ENCODE results near the gene CTNND2. TPM values are rescaled to one million over a fixed set of nuclear protein-coding genes. Genes with fewer than 3 reads are reported as not detected.
"Not testable (repeated sequence)": the region's sequence is repeated elsewhere in the genome, so short reads cannot be mapped to it uniquely, and the experiment has no call there.

Gene CTNND2
- total RNA-seq, 1 experiment from 2014 or later: 2.9 TPM

DNA sequence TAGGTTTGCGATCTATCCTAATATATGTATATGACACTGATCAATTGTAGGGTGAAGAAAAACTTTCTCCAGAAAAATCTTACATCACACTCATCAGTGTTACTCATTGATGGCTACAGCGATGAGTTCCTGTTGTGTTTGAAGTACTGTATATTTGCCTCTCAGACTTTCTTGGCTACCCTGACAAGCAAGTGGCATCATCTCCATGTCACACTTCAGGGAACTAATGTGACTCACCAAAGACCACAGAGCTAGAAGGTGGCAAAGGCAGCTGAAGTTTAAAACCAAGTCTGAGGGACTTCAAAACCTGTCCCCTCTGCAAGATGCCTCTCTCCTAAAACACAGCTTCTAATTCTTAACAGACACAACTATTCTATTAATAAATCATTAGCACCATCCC lies 451.4 kb downstream of the CTNND2 start:
- no peak for DNase-seq
- no peaks in the 10 kb centered on the region for H3K36me3 ChIP-seq (replicated peaks; ENCODE audit: control insufficient read depth, insufficient read depth, low read length)
- no peak overlapping the region for H3K4me3 ChIP-seq (ENCODE audit: insufficient read depth, low read depth, low read length)
- no peaks in the 10 kb centered on the region for H3K27me3 ChIP-seq (ENCODE audit: control insufficient read depth, insufficient read depth, low read length)

DNA sequence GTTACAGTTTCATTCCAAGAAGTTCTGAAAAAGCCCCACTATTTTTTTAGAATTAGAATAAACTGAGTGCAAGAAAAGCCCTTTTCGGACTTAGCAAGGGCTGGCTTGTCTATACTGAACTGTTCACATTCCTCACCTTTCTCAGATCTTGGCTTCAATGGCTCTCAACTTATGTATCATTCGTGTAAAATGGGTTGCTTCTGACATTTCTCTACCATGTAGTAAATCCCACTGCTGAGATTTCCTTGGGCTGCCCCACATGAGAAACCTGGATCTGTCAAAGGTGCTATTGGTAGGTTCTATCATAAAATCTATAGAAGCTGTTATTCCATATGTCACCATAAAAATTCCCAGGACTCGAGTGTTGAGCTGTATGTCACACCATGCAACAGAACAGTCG lies 454.3 kb downstream of the CTNND2 start:
- Histone ChIP-seq H3K4me3 (ENCODE audit: insufficient read depth, low read depth, low read length) (no peak overlapping the region), H3K27me3 (ENCODE audit: control insufficient read depth, insufficient read depth, low read length) (no peaks in the 10 kb centered on the region), H3K36me3 (replicated peaks; ENCODE audit: control insufficient read depth, insufficient read depth, low read length) (no peaks in the 10 kb centered on the region)
- no peak for DNase-seq

DNA sequence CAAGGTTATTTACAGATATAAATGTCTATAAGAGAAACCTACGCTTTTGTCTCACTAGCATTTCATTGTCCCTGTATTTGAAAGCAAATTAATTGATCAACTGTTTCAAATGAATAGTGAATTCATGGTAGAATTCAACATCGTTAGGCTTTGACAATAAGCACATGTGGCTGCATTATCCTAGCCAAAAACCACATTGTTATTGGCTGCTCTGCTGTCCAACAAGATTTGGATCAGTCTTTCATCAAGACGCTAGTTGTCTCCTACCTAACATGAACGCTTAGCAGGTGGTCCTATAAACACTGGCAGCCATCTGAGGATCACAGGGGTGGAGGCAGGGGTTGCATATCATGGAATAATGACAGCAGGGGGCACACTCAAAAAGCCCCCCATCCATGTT lies 455.0 kb downstream of the CTNND2 start:
- no peak for DNase-seq

DNA sequence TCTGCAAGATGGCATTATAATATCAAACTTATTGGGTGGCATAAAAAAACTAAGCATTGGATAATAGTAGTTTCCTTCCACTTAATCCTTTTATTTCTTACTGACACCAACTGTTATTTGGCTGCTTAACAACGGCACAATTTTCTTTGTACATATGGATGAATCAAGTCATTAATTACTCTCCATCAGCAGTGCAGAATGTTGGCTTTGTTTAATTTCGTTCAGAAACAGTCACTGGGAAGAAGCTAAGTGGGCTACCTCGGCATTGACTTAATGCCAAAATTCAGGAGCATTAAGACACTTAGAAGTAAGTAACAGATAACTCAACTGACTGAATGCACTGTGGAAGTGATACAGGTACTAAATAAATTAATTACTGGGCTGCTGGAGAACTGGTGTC lies 460.4 kb downstream of the CTNND2 start:
- no peak for DNase-seq
- Histone ChIP-seq H3K36me3 (replicated peaks; ENCODE audit: control insufficient read depth, insufficient read depth, low read length) (no peaks in the 10 kb centered on the region), H3K4me3 (ENCODE audit: insufficient read depth, low read depth, low read length) (no peak overlapping the region), H3K27me3 (ENCODE audit: control insufficient read depth, insufficient read depth, low read length) (no peaks in the 10 kb centered on the region)

More for the DNA sequence above, 455.0 kb downstream of the CTNND2 start:
- H3K4me3 ChIP-seq (ENCODE audit: insufficient read depth, low read depth, low read length): no peak overlapping the region
- no peaks in the 10 kb centered on the region for H3K27me3 ChIP-seq (ENCODE audit: control insufficient read depth, insufficient read depth, low read length)
- no peaks in the 10 kb centered on the region for H3K36me3 ChIP-seq (replicated peaks; ENCODE audit: control insufficient read depth, insufficient read depth, low read length)

DNA sequence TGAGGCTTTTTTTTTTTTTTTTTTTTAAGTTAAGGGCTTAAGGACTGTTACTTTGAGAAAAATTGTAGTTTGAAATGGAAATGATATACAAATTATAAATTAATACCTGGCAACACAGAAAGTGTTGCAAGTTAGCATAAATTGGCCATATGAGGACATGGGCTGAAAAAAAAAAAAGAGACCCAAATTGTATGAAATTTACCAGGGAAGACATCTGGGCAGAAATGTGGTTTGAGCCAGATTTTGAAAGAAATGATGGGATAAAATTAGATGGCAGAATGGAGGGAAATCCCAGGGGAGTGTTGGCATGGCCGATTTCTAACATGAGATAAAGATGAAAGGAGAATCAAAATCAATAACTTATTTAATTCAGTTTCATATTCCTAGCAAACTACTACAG lies 472.1 kb downstream of the CTNND2 start:
- DNase-seq: no peak
- no peak overlapping the region for H3K4me3 ChIP-seq (ENCODE audit: insufficient read depth, low read depth, low read length)
- H3K36me3 ChIP-seq (replicated peaks; ENCODE audit: control insufficient read depth, insufficient read depth, low read length): no peaks in the 10 kb centered on the region
- H3K27me3 ChIP-seq (ENCODE audit: control insufficient read depth, insufficient read depth, low read length): no peaks in the 10 kb centered on the region

DNA sequence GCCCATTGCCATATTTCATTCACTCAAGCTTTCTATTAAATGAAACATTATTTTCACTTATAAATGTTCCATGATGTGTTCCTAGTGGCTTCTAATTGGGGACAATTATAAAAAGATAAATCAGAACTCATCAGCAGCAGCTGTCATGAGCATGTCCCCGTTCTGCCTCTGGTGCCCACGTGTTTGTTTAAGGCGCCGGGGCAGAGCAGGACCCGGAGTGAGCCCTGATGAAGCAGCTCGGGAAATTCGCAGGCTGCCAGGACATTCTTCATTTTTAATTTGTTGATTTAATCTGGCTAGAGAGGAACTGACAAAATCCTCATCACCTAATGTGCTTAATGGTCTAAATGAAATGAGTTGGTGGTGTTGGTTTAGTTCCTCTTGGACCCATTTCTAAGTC lies 475.0 kb downstream of the CTNND2 start:
- H3K36me3 ChIP-seq (replicated peaks; ENCODE audit: control insufficient read depth, insufficient read depth, low read length): no peaks in the 10 kb centered on the region
- H3K4me3 ChIP-seq (ENCODE audit: insufficient read depth, low read depth, low read length): no peak overlapping the region
- H3K27me3 ChIP-seq (ENCODE audit: control insufficient read depth, insufficient read depth, low read length): no peaks in the 10 kb centered on the region
- DNase-seq: no peak

DNA sequence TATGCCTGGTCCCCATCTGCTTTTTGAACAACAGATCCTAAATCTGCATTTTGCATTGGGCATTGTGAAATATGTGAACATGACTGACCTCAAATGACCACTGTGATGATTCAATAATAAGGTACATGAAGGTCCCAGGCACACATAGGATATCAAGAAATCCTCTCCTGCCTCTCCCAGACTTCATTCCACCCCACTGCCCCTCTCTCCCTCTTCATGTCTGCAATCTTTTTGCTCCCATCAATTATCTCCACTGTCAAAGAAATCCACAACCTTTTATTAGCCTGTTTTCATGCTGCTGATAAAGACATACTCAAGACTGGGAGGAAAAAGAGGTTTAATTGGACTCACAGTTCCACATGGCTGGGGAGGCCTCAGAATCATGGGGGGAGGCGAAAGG lies 476.7 kb downstream of the CTNND2 start:
- no peak for DNase-seq
- no peak overlapping the region for H3K4me3 ChIP-seq (ENCODE audit: insufficient read depth, low read depth, low read length)
- H3K36me3 ChIP-seq (replicated peaks; ENCODE audit: control insufficient read depth, insufficient read depth, low read length): no peaks in the 10 kb centered on the region
- no peaks in the 10 kb centered on the region for H3K27me3 ChIP-seq (ENCODE audit: control insufficient read depth, insufficient read depth, low read length)

DNA sequence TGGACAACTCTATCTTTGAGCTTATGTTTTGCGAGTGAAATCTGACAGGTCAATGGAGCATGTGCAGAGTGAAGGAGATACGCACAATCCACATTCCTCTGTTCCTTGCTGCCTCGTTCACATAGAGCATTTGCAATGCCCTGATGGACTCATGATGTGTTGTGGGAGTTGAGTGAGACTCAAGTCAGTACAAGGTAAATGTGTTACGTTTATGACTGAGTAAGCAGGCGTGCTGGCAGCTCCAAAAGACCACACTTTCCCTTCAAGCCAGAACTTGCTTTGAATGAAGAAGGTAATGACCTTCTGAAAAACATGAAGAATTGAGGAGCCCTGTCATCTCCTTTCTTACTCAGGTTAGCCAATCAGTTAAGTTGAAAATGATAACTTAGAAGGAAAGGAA lies 477.8 kb downstream of the CTNND2 start:
- H3K36me3 ChIP-seq (replicated peaks; ENCODE audit: control insufficient read depth, insufficient read depth, low read length): no peaks in the 10 kb centered on the region
- H3K27me3 ChIP-seq (ENCODE audit: control insufficient read depth, insufficient read depth, low read length): no peaks in the 10 kb centered on the region
- H3K4me3 ChIP-seq (ENCODE audit: insufficient read depth, low read depth, low read length): no peak overlapping the region
- DNase-seq: no peak

DNA sequence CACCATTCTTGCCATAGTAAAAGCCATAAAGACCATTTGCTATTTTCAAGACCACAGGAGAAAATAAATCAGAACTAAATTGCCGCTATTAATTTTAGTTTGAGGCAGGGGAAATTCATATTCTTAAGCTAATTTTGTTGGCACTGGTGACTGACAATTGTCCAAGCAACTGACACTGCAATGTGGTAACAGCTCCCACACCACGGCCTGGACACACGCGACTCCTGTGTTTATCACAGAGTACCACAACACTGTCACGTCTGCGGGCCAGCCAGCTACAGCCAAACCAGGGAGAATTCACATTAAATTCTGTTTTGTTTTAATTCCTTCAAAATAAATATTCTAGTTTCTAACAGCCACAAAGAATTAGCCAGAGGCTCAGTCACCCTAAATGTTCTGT lies 481.9 kb downstream of the CTNND2 start:
- H3K36me3 ChIP-seq (replicated peaks; ENCODE audit: control insufficient read depth, insufficient read depth, low read length): no peaks in the 10 kb centered on the region
- no peaks in the 10 kb centered on the region for H3K27me3 ChIP-seq (ENCODE audit: control insufficient read depth, insufficient read depth, low read length)
- DNase-seq: no peak
- H3K4me3 ChIP-seq (ENCODE audit: insufficient read depth, low read depth, low read length): no peak overlapping the region

DNA sequence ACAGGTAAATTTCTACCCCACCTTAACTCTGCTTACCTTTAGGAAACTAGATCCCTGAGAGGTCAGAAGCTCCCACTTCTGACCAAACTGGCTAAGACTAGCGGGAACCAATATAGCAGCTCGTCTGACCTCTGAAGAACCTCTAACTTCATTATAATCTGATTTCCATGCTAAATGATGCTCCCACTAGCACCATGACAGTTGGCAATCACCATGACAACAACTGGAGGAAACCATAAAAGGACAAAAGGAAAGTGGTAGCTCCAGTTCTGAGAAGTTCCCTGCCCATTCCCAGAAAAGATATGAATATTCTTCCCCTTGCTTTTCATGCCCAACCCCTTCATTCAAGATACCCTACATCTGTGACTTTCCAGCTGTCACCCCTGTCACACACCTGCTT lies 483.3 kb downstream of the CTNND2 start:
- Histone ChIP-seq H3K27me3 (ENCODE audit: control insufficient read depth, insufficient read depth, low read length) (no peaks in the 10 kb centered on the region), H3K36me3 (replicated peaks; ENCODE audit: control insufficient read depth, insufficient read depth, low read length) (no peaks in the 10 kb centered on the region), H3K4me3 (ENCODE audit: insufficient read depth, low read depth, low read length) (no peak overlapping the region)
- no peak for DNase-seq

DNA sequence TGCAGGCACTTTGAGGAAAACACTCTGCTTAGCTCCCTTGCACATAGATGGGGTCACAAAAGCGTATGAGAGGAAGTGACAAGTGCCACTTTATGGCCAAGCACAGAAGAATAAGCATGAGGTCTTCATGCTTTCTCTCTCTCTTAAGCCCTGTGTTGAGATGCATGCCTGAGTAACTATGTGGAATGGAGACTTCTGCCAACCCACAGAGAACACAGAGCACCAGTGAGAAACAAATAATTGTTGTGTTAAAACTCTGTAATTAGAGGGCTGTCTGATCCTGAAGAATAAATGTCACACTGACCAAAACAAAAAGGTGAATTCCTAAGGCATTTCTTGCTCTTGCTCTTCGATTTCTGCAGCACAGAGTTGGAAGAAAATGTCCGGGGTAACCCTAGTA lies 488.5 kb downstream of the CTNND2 start:
- no peaks in the 10 kb centered on the region for H3K27me3 ChIP-seq (ENCODE audit: control insufficient read depth, insufficient read depth, low read length)
- no peaks in the 10 kb centered on the region for H3K36me3 ChIP-seq (replicated peaks; ENCODE audit: control insufficient read depth, insufficient read depth, low read length)
- DNase-seq: no peak
- no peak overlapping the region for H3K4me3 ChIP-seq (ENCODE audit: insufficient read depth, low read depth, low read length)

DNA sequence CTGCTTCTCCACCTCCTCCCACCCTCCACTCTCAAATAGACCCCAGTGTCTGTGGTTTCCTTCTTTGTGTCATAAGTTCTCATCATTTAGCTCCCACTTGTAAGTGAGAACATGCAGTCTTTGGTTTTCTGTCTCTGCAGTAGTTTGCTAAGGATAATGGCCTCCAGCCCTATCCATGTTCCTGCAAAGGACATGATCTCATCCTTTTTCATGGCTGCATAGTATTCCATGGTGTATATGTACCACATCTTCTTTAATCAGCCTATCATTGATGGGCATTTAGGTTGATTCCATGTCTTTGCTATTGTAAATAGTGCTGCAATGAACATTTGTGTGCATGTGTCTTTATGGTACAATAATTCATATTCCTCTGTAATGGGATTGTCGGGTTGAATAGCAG lies 489.5 kb downstream of the CTNND2 start:
- not testable (repeated sequence) for H3K36me3 ChIP-seq (replicated peaks; ENCODE audit: control insufficient read depth, insufficient read depth, low read length); H3K27me3 ChIP-seq (ENCODE audit: control insufficient read depth, insufficient read depth, low read length); H3K4me3 ChIP-seq (ENCODE audit: insufficient read depth, low read depth, low read length); DNase-seq

DNA sequence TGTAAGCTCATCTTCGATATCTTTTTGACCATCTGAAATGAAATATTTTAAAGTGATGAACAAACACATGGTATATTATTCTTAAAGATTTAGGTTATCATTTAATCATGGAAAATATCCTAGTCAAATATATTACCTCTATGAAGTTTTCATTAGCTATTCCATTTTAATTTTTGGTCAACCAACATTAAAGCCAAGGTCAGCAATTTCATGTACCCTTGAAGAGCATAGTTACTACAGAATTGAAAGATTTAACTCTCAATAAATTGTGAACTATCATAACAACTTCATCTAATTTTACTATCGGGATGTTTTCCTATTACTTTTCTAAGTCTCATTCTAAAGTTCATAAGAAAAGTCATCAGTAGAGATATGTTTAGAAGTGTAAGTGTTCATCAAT lies 492.6 kb downstream of the CTNND2 start:
- no peak for DNase-seq
- Histone ChIP-seq H3K36me3 (replicated peaks; ENCODE audit: control insufficient read depth, insufficient read depth, low read length) (no peaks in the 10 kb centered on the region), H3K4me3 (ENCODE audit: insufficient read depth, low read depth, low read length) (no peak overlapping the region), H3K27me3 (ENCODE audit: control insufficient read depth, insufficient read depth, low read length) (no peaks in the 10 kb centered on the region)

DNA sequence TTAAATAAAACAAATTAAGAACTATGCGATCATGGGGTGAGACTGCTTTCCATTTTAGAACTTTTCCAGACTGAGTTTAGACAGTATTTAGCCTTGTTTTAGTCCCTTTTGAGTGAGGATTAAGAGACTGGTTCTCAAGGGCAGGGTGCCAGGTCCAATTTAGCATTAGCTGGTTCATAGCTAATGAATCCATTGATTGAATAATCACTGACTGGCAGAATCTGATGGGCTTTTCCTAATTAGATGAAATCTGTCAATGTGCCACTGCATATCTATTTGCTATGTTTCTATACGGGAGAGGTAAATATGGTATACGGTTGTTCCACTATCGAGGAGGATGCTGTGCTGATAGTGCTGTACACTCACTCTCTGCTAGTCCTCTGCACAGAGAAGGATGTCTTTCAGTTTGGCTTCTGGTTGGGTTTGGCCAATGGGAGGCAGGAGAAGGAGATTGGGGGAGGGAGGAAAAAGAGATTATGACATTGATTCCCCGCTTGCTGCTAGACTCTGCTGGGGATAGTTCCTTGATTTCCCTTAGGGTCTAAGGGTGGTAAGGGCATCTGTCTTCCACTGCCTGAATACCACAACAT lies 496.6 kb downstream of the CTNND2 start:
- H3K4me3 ChIP-seq (ENCODE audit: insufficient read depth, low read depth, low read length): no peak overlapping the region
- no peaks in the 10 kb centered on the region for H3K36me3 ChIP-seq (replicated peaks; ENCODE audit: control insufficient read depth, insufficient read depth, low read length)
- no peaks in the 10 kb centered on the region for H3K27me3 ChIP-seq (ENCODE audit: control insufficient read depth, insufficient read depth, low read length)
- no peak for DNase-seq

DNA sequence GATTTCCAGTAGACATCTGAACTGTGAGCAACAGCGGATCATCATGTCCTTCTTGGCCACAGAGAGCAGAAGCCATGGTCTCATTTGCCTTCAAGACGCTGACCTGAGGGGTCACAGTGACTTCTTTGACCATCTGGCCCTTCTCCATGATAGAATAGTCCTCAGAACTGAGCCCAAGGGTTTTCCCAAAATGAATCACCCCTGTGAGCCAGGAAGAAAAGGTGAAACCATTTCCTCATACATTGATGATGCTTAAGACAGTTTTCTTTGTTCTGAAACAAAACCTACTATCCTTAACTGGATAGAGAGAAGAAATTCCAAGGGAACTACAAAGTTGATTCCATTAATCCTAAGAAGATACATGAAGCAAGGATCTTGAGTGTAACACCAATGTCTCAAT lies 503.9 kb downstream of the CTNND2 start:
- Histone ChIP-seq H3K36me3 (replicated peaks; ENCODE audit: control insufficient read depth, insufficient read depth, low read length) (no peaks in the 10 kb centered on the region), H3K27me3 (ENCODE audit: control insufficient read depth, insufficient read depth, low read length) (no peaks in the 10 kb centered on the region), H3K4me3 (ENCODE audit: insufficient read depth, low read depth, low read length) (no peak overlapping the region)
- no peak for DNase-seq

DNA sequence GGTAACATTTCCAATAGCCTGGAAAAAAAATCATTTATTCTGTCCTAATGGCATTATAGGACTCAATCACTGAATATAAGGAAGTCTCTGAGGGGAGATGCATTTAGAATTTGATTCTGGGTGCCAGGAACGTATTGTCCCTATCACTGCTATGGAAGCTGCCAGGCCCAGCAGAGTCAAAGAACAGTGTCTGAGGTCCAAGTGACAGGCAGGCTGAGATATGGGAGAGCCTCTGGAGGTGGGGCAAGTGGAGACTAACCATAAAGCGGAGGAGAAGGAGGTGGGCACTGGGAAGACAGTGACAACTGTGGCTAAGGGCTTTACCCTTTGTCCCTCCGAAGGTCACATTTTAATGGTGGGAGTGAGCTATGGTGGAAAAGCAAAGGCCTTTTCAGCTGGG lies 505.5 kb downstream of the CTNND2 start:
- DNase-seq: no peak
- no peak overlapping the region for H3K4me3 ChIP-seq (ENCODE audit: insufficient read depth, low read depth, low read length)
- no peaks in the 10 kb centered on the region for H3K36me3 ChIP-seq (replicated peaks; ENCODE audit: control insufficient read depth, insufficient read depth, low read length)
- no peaks in the 10 kb centered on the region for H3K27me3 ChIP-seq (ENCODE audit: control insufficient read depth, insufficient read depth, low read length)
